ENCODE data around the gene CALN1.

GRCh38 chr7:72057231-72057630 is 354.9 kb downstream of the CALN1 start:
- TF ChIP-seq REST (IDR thresholded peaks at IDR 0.05): no peak
- no peak for TF ChIP-seq CTCF (IDR thresholded peaks at IDR 0.05; ENCODE audit: low read depth, low read length, missing input control)
- no peak for TF ChIP-seq EGR1 (IDR thresholded peaks at IDR 0.05; ENCODE audit: low read depth in 2 of 2)

Data from liver (tissue), 3 donors.